Measurements from ENCODE around the gene WDR90.

The WDR90 gene

GRCh38 chr16:638836-639235 is 10.3 kb upstream of the WDR90 start:
- TF ChIP-seq GATA2 (IDR thresholded peaks at IDR 0.05; ENCODE audit: low read depth, low read length) (no peak), GATA3 (IDR thresholded peaks at IDR 0.05; ENCODE audit: low read depth, low read length) (no peak)

GRCh38 chr16:640614-641013 is 8.6 kb upstream of the WDR90 start:
- no peak for TF ChIP-seq GATA3 (IDR thresholded peaks at IDR 0.05; ENCODE audit: low read depth, low read length)
- no peak for TF ChIP-seq GATA2 (IDR thresholded peaks at IDR 0.05; ENCODE audit: low read depth, low read length)

GRCh38 chr16:641326-642188 is 7.6 kb upstream of the WDR90 start, which contains the start of gene MCRIP2:
MCRIP2 (plus strand) TSS chr16:641828; CDS start chr16:641992, 164 bp downstream.
- TF ChIP-seq GATA3 (IDR thresholded peaks at IDR 0.05; ENCODE audit: low read depth, low read length) (no peak), GATA2 (IDR thresholded peaks at IDR 0.05; ENCODE audit: low read depth, low read length) (no peak)

DNA sequence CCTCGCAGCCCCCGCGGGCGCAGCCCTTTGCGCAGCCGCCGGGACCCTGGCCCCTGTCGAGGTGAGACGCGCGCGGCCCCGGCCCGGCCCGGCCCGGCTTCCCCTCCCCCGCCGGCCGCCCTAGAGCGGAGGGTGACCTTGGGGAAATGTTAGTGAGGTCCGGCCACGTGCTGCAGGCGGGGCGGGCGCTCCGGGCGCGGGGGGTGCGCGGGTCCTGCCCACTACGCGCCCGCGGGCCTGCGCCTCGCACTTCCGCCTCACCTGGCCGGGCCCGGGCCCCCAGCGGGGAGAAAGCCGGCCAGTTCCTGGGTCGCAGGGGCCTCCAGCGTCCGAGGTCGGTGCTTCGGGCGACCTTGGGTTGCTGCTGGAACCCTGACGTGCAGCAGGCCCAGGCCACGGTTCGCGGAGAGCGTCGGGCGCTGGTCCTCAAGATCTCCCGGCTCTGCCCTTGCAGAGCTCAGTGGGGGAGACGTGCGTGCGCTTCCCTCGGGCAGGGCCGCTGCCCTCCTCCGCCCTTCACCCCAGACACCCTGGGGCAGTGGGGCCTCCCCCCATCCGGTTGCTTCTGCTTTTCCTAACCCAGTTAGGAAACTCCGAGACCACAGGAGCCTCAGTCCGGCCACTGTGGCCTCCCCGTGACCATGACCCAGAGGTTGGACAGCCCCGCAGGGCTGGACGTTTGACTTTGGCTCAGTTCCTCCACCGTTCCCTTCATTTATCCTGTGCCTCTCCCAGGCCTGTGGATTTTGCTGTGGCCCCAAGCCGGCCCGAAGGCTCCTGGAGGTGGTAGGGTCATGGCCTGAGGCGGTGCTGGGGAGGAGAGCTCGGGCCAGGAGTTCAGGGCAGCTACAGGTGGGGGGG is 6.7 kb upstream of the WDR90 start:
- TF ChIP-seq GATA3 (IDR thresholded peaks at IDR 0.05; ENCODE audit: low read depth, low read length) (no peak), GATA2 (IDR thresholded peaks at IDR 0.05; ENCODE audit: low read depth, low read length) (no peak)

GRCh38 chr16:643050-643368 is 6.2 kb upstream of the WDR90 start:
- TF ChIP-seq GATA2 (IDR thresholded peaks at IDR 0.05; ENCODE audit: low read depth, low read length) (no peak), GATA3 (IDR thresholded peaks at IDR 0.05; ENCODE audit: low read depth, low read length) (no peak)

GRCh38 chr16:644556-644955 is 4.6 kb upstream of the WDR90 start:
- no peak for TF ChIP-seq GATA3 (IDR thresholded peaks at IDR 0.05; ENCODE audit: low read depth, low read length)
- TF ChIP-seq GATA2 (IDR thresholded peaks at IDR 0.05; ENCODE audit: low read depth, low read length): no peak

GRCh38 chr16:645852-646678 is 3.1 kb upstream of the WDR90 start:
- TF ChIP-seq GATA2 (IDR thresholded peaks at IDR 0.05; ENCODE audit: low read depth, low read length) (no peak), GATA3 (IDR thresholded peaks at IDR 0.05; ENCODE audit: low read depth, low read length) (no peak)

DNA sequence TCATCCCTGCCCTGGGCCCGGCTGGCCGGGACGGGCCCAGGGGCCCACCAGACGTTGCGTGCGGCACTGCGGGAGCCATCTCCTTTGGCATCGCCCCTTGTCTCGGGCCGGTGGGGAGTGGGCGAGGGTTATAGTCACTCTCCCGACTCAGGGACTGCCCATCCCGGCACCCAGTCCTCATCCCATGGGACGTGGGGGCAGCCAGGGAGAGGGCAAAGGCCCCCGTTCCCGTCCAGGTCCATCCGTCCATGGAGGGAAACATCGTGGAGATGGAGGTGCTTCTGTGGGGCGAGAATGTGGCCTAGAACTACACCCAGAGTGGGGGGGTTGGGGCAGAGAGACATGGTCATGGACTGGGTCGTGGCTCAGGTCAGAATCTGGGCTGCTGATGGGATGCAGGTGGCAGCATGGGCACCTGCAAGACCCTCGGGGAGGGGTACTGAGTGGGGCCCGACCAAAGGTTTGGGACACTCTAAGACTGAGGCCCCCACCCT is 2.4 kb upstream of the WDR90 start:
- TF ChIP-seq GATA3 (IDR thresholded peaks at IDR 0.05; ENCODE audit: low read depth, low read length): no peak
- no peak for TF ChIP-seq GATA2 (IDR thresholded peaks at IDR 0.05; ENCODE audit: low read depth, low read length)

DNA sequence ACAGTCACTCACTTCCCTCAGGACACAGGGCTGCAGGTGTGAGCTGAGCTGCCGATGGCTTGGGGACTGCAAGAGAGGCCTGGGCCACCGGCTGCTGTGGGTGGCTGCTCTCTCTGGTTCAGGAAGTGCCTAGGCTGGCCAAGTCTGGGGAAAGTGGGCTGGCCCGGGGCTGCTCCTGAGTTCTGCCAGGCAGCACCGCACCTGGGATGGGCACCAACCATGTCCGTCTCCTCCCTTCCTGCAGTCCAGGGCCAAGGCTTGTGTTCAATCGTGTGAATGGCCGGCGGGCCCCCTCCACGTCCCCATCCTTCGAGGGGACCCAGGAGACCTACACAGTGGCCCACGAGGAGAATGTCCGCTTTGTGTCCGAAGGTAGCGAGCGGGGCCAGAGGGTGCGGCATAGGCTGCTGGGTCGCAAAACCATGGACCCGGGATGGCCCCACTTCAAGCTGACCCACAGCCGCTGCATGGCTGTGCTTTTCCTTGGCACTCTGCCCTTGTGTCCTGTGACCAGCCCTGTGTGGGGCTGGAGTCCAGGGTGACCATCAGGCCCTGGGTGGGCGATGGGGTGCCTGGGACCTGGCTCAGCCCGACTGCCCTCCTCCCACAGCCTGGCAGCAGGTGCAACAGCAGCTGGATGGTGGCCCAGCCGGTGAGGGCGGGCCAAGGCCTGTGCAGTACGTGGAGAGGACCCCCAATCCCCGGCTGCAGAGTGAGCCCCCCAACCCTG is 1.8 kb upstream of the WDR90 start:
- no peak for TF ChIP-seq GATA2 (IDR thresholded peaks at IDR 0.05; ENCODE audit: low read depth, low read length)
- no peak for TF ChIP-seq GATA3 (IDR thresholded peaks at IDR 0.05; ENCODE audit: low read depth, low read length)

DNA sequence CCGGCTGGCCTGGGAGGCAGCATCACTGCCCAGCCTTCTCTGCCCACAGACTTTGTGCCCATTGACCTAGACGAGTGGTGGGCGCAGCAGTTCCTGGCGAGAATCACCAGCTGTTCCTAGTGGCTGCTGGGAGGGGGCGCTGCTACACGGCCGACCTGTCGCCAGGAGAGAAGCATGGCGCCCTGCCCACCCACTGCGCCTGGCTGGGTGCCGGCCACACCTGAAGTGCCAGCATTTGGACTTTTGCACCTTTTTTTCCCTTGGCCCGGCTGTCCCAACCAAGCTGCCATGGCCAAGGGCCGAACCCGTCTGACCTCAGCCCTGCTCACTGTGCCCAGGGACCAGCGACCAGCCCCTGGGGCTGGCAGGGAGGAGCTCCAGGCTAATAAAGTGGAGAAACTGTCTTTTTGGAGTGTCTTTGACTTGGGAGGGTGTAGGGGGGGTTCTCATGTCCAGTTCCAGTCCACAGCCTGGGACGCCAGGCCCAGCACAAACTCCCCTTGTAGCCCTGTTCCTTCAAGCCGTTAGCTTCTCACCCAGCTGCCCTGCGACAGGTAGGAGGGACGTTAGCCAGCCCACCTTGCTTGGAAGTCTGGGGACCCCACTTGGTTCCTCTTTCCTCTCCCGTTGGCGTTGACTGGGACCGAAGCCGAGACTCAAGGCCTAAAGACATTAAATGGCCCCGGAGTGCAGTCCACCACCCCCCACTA is 939 bp upstream of the WDR90 start:
- TF ChIP-seq GATA3 (IDR thresholded peaks at IDR 0.05; ENCODE audit: low read depth, low read length): no peak
- TF ChIP-seq GATA2 (IDR thresholded peaks at IDR 0.05; ENCODE audit: low read depth, low read length): no peak

DNA sequence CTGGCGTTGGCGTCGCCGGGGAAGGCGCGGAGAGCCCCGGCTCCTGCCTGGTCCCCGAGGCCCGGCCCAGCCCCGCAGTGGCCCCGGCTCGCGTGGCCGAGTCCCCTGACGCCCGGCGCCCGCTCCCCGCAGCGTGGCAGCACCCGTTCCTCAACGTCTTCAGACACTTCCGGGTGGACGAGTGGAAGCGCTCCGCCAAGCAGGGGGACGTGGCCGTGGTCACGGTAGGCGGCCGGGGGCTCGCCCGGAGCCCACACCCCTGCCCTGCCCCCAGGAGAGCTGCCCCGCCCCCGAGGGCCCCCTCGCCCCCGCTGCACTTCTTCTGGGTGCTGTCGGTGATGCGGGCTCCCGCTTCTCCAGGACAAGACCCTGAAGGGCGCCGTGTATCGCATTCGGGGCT is 466 bp downstream of the WDR90 start:
- TF ChIP-seq GATA3 (IDR thresholded peaks at IDR 0.05; ENCODE audit: low read depth, low read length): no peak
- no peak for TF ChIP-seq GATA2 (IDR thresholded peaks at IDR 0.05; ENCODE audit: low read depth, low read length)

- TF ChIP-seq GATA2 (IDR thresholded peaks at IDR 0.05; ENCODE audit: low read depth, low read length) (no peak), GATA3 (IDR thresholded peaks at IDR 0.05; ENCODE audit: low read depth, low read length) (no peak)
Measured at GRCh38 chr16:651844-652243, 2.7 kb downstream of the WDR90 start.

Data from SH-SY5Y (cell line).